ENCODE measurements around the gene ARID3A.

DNA sequence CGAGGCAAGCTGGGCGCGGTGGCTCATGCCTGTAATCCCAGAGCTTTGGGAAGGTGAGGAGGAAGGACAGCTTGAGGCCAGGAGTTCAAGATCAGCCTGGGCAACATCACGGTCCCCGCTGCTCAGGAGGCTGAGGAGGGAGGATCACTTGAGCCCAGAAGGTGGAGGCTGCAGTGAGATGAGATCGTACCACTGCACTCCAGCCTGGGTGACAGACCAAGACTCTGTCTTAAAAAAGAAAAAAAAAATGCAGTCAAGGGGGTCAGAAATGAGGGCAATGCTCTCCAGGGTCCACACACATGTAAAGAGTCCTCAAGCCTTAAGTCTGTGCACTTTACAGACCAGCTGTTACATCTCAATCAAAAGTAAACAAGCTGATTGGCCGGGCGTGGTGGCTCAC is 21.3 kb upstream of the ARID3A start:
- TF ChIP-seq, protein P1, sequence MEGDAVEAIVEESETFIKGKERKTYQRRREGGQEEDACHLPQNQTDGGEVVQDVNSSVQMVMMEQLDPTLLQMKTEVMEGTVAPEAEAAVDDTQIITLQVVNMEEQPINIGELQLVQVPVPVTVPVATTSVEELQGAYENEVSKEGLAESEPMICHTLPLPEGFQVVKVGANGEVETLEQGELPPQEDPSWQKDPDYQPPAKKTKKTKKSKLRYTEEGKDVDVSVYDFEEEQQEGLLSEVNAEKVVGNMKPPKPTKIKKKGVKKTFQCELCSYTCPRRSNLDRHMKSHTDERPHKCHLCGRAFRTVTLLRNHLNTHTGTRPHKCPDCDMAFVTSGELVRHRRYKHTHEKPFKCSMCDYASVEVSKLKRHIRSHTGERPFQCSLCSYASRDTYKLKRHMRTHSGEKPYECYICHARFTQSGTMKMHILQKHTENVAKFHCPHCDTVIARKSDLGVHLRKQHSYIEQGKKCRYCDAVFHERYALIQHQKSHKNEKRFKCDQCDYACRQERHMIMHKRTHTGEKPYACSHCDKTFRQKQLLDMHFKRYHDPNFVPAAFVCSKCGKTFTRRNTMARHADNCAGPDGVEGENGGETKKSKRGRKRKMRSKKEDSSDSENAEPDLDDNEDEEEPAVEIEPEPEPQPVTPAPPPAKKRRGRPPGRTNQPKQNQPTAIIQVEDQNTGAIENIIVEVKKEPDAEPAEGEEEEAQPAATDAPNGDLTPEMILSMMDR (IDR thresholded peaks at IDR 0.05; ENCODE audit: low read length) = no peak
- TF ChIP-seq EZH2 (optimal IDR thresholded peaks at IDR 0.05; ENCODE audit: low read depth, low read length) = no peak

All from MM.1S (cell line).